Fibroblast of lung (primary cell): ENCODE measurements around the gene NAA50. TPM values are rescaled to one million over a fixed set of nuclear protein-coding genes. Genes with fewer than 3 reads are reported as not detected.

Experiments used
- DNase-seq, 2 donors: peaks; one replicate each; pipeline versions ENCODE4 v3.0.0 to v3.0.0-alpha.2; 2010; ENCODE audit warnings: low read depth in 2 of 2
- H2AFZ ChIP-seq: 2 replicates; pipeline ENCODE4 v1.5.1; 2012; ENCODE audit warnings: low read length, control low read depth, inconsistent platforms
- H3K27ac ChIP-seq: 2 replicates; pipeline ENCODE4 v1.5.1; 2011; ENCODE audit warnings: low read length, control low read depth; ENCODE audit not compliant: insufficient read depth
- H3K27me3 ChIP-seq: 2 replicates; pipeline ENCODE4 v1.5.1; 2011; ENCODE audit warnings: mild to moderate bottlenecking, low read length; ENCODE audit not compliant: control insufficient read depth, insufficient read depth
- H3K36me3 ChIP-seq: 2 replicates; pipeline ENCODE4 v1.5.1; 2011; ENCODE audit warnings: low read length; ENCODE audit not compliant: control insufficient read depth, insufficient read depth
- H3K4me1 ChIP-seq: 2 replicates; pipeline ENCODE4 v1.5.1; 2011; ENCODE audit warnings: low read length; ENCODE audit not compliant: control insufficient read depth, insufficient read depth; ENCODE audit errors: extremely low read depth
- H3K4me2 ChIP-seq: 2 replicates; pipeline ENCODE4 v1.5.1; 2011; ENCODE audit warnings: low read length, control low read depth; ENCODE audit not compliant: insufficient read depth; ENCODE audit errors: extremely low read depth
- H3K4me3 ChIP-seq, 4 experiments: fragments of 200-600 bp in 1 of 4; sonication (generic) in 1 of 4; replicated peaks in 1 of 4; 2 replicates each; pipeline ENCODE4 v1.5.1; 2011 to 2016; ENCODE audit warnings: low read length in 4 of 4, low read depth in 3 of 4, mild to moderate bottlenecking in 3 of 4, control low read depth in 2 of 4, inconsistent platforms in 1 of 4, mixed read lengths in 1 of 4; ENCODE audit not compliant: insufficient read depth in 1 of 4; ENCODE audit errors: control extremely low read depth in 1 of 4
- H3K79me2 ChIP-seq: 2 replicates; pipeline ENCODE4 v1.5.1; 2012; ENCODE audit warnings: mild to moderate bottlenecking, low read length, inconsistent platforms; ENCODE audit not compliant: control insufficient read depth, insufficient read depth
- H3K9ac ChIP-seq: 2 replicates; pipeline ENCODE4 v1.5.1; 2011; ENCODE audit warnings: mild to moderate bottlenecking, low read length, control low read depth; ENCODE audit not compliant: insufficient read depth
- H3K9me3 ChIP-seq: 2 replicates; pipeline ENCODE4 v1.5.1; 2012; ENCODE audit warnings: low read depth, low read length; ENCODE audit not compliant: control insufficient read depth, insufficient read depth
- H4K20me1 ChIP-seq: 2 replicates; pipeline ENCODE4 v1.5.1; 2011; ENCODE audit warnings: low read length; ENCODE audit not compliant: control insufficient read depth, insufficient read depth; ENCODE audit errors: extremely low read depth
- CTCF ChIP-seq, 2 donors: IDR thresholded peaks in 1 of 2; conservative IDR thresholded peaks in 1 of 2; 1 replicate in 1 of 2; 2 replicates in 1 of 2; pipeline ENCODE4 v1.5.1; 2011 to 2012; ENCODE audit warnings: low read length in 2 of 2, control low read depth in 1 of 2, inconsistent platforms in 1 of 2, low read depth in 1 of 2, mild to moderate bottlenecking in 1 of 2
- EZH2 ChIP-seq: IDR thresholded peaks from 2 replicates; pipeline ENCODE4 v1.5.1; 2012; ENCODE audit warnings: low read length, control low read depth, mild to moderate bottlenecking; ENCODE audit errors: missing control alignments
- polyA plus RNA-seq, 2 donors: library from polyadenylated mRNA; depleted of rRNA in 1 of 2; stranded (reverse) in 1 of 2; unstranded in 1 of 2; fragments of >200 nt; gene quantifications; 2 replicates each; pipeline ENCODE4 v1.2.1, GENCODE V29; 2011 to 2012; ENCODE audit warnings: missing spikeins in 1 of 2
- total RNA-seq: library from RNA; depleted of rRNA; stranded (reverse); fragments of >200 nt; gene quantifications from 2 replicates; pipeline ENCODE4 v1.2.1, GENCODE V29; 2014

The NAA50 gene
- total and polyA plus RNA-seq, 2 donors (not counting 1 experiment from before 2014, with no cell fraction given), result 150 to 252 TPM

- Histone ChIP-seq H3K27me3 (no peaks in the 10 kb centered on the region), H3K79me2 (peaks cover 23% of the 10 kb centered on the region), H2AFZ (no peak overlapping the region), H3K9me3 (no peaks in the 10 kb centered on the region), H4K20me1 (no peaks in the 10 kb centered on the region), H3K36me3 (peaks cover 2% of the 10 kb centered on the region), H3K4me2 (no peak overlapping the region), H3K4me1 (no peaks in the 10 kb centered on the region), H3K4me3 (no peak overlapping the region), H3K9ac (no peak overlapping the region), H3K27ac (no peak overlapping the region)
- TF ChIP-seq EZH2 (no peak), CTCF (conservative IDR thresholded peaks at IDR 0.05 in 1 of 2, IDR thresholded peaks at IDR 0.05 in 1 of 2; ENCODE audit: low read depth in 1 of 2, low read length in 2 of 2) (no peak)
- no peak for DNase-seq
These were observed 24.4 kb downstream of the NAA50 start for GRCh38 chr3:113721636-113722035.

GRCh38 chr3:113719758-113720157 is 26.3 kb downstream of the NAA50 start:
- no peak overlapping the region for H3K27ac ChIP-seq
- H3K4me2 ChIP-seq, result no peak overlapping the region
- no peak for DNase-seq
- no peak overlapping the region for H3K4me3 ChIP-seq
- H3K27me3 ChIP-seq, result no peaks in the 10 kb centered on the region
- H3K79me2 ChIP-seq, result peaks cover 10% of the 10 kb centered on the region
- H3K9me3 ChIP-seq, result no peaks in the 10 kb centered on the region
- TF ChIP-seq EZH2, result no peak
- TF ChIP-seq CTCF (conservative IDR thresholded peaks at IDR 0.05 in 1 of 2, IDR thresholded peaks at IDR 0.05 in 1 of 2; ENCODE audit: low read depth in 1 of 2, low read length in 2 of 2), result no peak
- no peaks in the 10 kb centered on the region for H3K4me1 ChIP-seq
- H3K9ac ChIP-seq, result no peak overlapping the region
- no peaks in the 10 kb centered on the region for H4K20me1 ChIP-seq
- H3K36me3 ChIP-seq, result peaks cover 2% of the 10 kb centered on the region
- H2AFZ ChIP-seq, result no peak overlapping the region

GRCh38 chr3:113719294-113719693 is 26.8 kb downstream of the NAA50 start:
- Histone ChIP-seq H2AFZ (no peak overlapping the region), H3K79me2 (peaks cover 6% of the 10 kb centered on the region), H3K4me1 (no peaks in the 10 kb centered on the region), H3K4me2 (no peak overlapping the region), H3K36me3 (peaks cover 2% of the 10 kb centered on the region), H3K9ac (no peak overlapping the region), H3K9me3 (no peaks in the 10 kb centered on the region), H4K20me1 (no peaks in the 10 kb centered on the region), H3K27me3 (no peaks in the 10 kb centered on the region), H3K4me3 (no peak overlapping the region), H3K27ac (no peak overlapping the region)
- DNase-seq, result no peak
- TF ChIP-seq CTCF (conservative IDR thresholded peaks at IDR 0.05 in 1 of 2, IDR thresholded peaks at IDR 0.05 in 1 of 2; ENCODE audit: low read depth in 1 of 2, low read length in 2 of 2) (no peak), EZH2 (no peak)
